Hematopoietic multipotent progenitor cell treated with erythropoietin and hydrocortisone succinate and interleukin-3 and kit ligand, for 6 days (in vitro differentiated cells): ENCODE data around the gene SGIP1.
A peak's percentile ranks its signal among the peaks of the same experiment; 100 is the strongest.
"Not testable (repeated sequence)": the region's sequence is repeated elsewhere in the genome, so short reads cannot be mapped to it uniquely, and the experiment has no call there.

Source experiments
- DNase-seq: peaks from one replicate; pipeline ENCODE4 v3.0.0-alpha.2; 2015

Gene SGIP1

DNA sequence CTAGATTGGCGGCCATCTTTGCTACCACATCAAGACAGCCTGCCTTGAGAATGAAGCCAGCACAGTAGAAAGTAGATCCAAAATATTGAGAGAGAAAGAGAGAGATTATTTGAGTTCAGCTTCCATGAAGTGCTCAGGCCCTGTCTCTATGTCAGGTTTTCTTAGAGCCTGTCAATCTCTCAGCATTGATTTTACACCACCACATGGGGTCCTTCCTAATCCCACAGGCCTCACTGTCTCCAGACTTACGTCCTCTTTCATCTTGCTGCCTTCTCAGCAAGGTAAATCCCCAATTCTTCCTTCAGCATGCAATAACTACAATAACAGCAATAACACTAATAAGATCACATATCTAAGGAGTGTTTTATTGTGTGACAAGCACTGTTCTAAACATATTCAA, 239.3 kb downstream of the SGIP1 start:
- DNase-seq = no peak

- no peak for DNase-seq
Observed at GRCh38 chr1:66774438-66774837, 240.5 kb downstream of the SGIP1 start.

GRCh38 chr1:66775646-66776045, 241.7 kb downstream of the SGIP1 start:
- no peak for DNase-seq

GRCh38 chr1:66777831-66778230, 243.9 kb downstream of the SGIP1 start:
- DNase-seq = no peak

GRCh38 chr1:66778266-66778665, 244.3 kb downstream of the SGIP1 start:
- DNase-seq = no peak

DNA sequence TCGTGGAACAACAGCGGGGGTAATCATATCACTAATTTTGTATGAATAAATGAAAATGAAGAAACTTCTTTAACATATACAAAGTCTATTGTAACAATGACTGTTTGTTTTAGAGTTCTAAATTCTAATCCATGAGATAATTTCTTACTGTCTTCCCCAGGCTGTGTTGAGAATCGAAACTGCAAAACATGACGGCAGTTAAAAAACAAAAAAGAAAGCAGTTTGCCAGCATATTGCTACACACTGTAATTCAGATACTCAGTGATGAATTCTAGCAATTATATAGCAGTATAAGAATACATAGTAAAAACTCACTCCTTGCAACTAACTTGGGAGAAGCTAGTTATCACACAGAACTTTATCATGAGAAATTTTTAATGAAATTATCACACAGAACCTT, 245.0 kb downstream of the SGIP1 start:
- no peak for DNase-seq

- DNase-seq = no peak
Observed at GRCh38 chr1:66779475-66780078, 245.6 kb downstream of the SGIP1 start.

- DNase-seq = not testable (repeated sequence)
Observed at GRCh38 chr1:66785800-66786199, 251.8 kb downstream of the SGIP1 start.

- no peak for DNase-seq
Observed at GRCh38 chr1:66787641-66788040, 253.7 kb downstream of the SGIP1 start.

DNA sequence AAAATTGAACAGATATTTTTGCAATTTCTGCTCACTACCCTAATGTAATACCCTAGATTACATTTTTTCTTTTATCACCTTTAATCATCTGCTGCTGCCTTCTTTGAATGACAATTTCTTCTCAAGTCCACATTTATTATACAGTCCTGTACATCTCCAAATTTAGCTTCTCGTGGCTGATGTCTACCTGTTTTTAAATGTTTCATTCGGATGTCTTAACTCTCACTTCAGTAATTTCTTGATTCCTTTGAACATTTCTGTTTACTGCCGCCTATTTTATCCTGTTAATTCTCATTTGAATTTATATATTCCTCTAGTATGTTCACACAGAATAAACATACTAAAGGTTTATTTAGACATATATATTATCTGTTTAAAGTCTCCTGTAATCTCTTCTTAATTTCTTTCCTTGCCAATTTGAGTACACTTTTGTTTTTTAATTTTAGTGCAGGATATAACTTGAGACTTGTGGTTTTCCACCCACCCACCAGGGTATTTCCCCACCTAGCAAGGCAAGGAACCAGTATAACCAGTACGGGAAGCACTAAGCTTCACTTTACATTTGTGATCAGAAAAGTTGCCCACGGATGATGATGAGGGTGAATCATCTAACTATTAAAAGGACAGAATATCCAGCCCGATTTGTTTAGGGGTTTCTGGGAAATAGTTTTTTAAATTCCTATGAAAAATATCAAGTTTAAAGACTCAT, 254.4 kb downstream of the SGIP1 start:
- no peak for DNase-seq

- DNase-seq = peak; percentile 23
Observed at GRCh38 chr1:66791621-66792610, 258.0 kb downstream of the SGIP1 start.

GRCh38 chr1:66795839-66796238, 261.9 kb downstream of the SGIP1 start:
- not testable (repeated sequence) for DNase-seq
